Measurements from ENCODE around the gene SUN5. TPM values are rescaled to one million over a fixed set of nuclear protein-coding genes. Genes with fewer than 3 reads are reported as not detected.

SUN5 gene
- total RNA-seq, 1 experiment from 2014 or later, result not detected

DNA sequence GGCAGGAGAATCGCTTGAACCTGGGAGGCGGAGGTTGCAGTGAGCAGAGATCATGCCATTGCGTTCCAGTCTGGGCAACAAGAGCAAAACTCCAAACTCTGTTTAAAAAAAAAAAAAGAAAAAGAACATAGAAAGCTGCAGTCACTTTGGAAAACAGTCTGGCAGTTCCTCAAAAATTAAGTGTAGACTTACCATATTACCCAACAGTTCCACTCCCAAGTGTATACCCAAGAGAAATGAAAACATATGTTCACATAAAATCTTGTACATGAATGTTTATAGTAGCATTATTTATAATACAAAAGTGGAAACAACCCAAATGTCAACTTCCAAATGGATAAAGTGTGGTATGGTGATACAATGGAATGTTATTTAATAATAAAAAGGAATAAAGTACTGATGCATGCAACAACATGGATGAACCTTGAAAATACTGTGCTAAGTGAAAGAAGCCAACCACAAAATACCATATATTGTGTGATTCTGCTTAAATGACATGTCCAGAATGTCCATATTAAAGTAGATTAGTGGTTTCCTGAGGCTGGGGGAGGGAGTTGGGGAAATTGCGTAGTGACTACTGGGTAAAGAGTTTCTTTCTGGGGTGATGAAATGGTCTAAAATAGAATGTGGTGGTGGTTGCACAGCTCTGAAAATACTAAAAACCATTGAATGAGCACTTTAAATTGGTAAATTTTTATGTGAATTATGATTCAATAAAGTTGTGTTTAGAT lies 62.9 kb downstream of the SUN5 start:
- DNase-seq, result no peak
- Histone ChIP-seq H4K8ac (replicated peaks; ENCODE audit: insufficient read length, low read depth, low read length) (no peak overlapping the region), H3K4ac (ENCODE audit: low read depth, low read length) (no peak overlapping the region), H3K4me1 (ENCODE audit: insufficient read depth, low read length) (no peaks in the 10 kb centered on the region; the same call in 1 of the 2 replicates), H3K79me1 (ENCODE audit: insufficient read depth, low read depth, low read length, poor library complexity, severe bottlenecking) (no peaks in the 10 kb centered on the region), H2BK120ac (ENCODE audit: low read depth, low read length, poor library complexity, severe bottlenecking) (no peak overlapping the region), H3K14ac (ENCODE audit: insufficient read depth, low read length) (no peak overlapping the region), H4K20me1 (ENCODE audit: control insufficient read depth, insufficient read depth, insufficient read length) (no peaks in the 10 kb centered on the region), H2AFZ (ENCODE audit: low read length) (no peak overlapping the region), H2AK5ac (ENCODE audit: insufficient read length, low read length) (no peak overlapping the region), H3K27ac (ENCODE audit: insufficient read length, low read depth, low read length) (no peak overlapping the region), H4K5ac (ENCODE audit: insufficient read length, low read depth, low read length) (no peak overlapping the region), H3K23ac (ENCODE audit: insufficient read length, low read depth, low read length) (no peak overlapping the region), H3K9me3 (ENCODE audit: control insufficient read depth, low read depth, low read length) (no peaks in the 10 kb centered on the region), H3K18ac (ENCODE audit: insufficient read length, low read depth, low read length) (no peak overlapping the region), H3K56ac (ENCODE audit: insufficient read length, low read depth, low read length) (no peak overlapping the region), H2BK12ac (ENCODE audit: insufficient read length, low read depth, low read length) (no peak overlapping the region), H3T11ph (ENCODE audit: low read length) (no peak overlapping the region), H2BK15ac (ENCODE audit: low read depth, low read length) (no peak overlapping the region), H3K4me2 (ENCODE audit: insufficient read depth, insufficient read length, low read length) (no peak overlapping the region), H3K27me3 (ENCODE audit: insufficient read depth, low read length) (no peaks in the 10 kb centered on the region), H3K9ac (ENCODE audit: extremely low read depth, insufficient read length, low read length) (no peak overlapping the region), H3K79me2 (ENCODE audit: insufficient read depth, low read length) (no peaks in the 10 kb centered on the region), H2BK5ac (ENCODE audit: insufficient read length, low read length) (no peak overlapping the region), H2BK20ac (ENCODE audit: low read depth, low read length, poor library complexity, severe bottlenecking) (no peak overlapping the region), H4K91ac (ENCODE audit: insufficient read length, low read depth, low read length) (no peak overlapping the region), H3K23me2 (ENCODE audit: insufficient read length, low read depth, low read length, poor library complexity, severe bottlenecking) (no peaks in the 10 kb centered on the region)
- Mint-ChIP-seq H3K9me3 (no peaks in the 10 kb centered on the region; a peak in 1 of 5 replicates), H3K27ac (no peak overlapping the region), H3K36me3 (ENCODE audit: insufficient read depth in 1 of 3, low read depth in 3 of 3) (no peaks in the 10 kb centered on the region), H3K27me3 (ENCODE audit: low read depth) (peaks cover 64% of the 10 kb centered on the region), H3K4me3 (no peak overlapping the region), H3K4me1 (no peaks in the 10 kb centered on the region)
- no CpG with 5 or more reads among the region's 4 CpGs for WGBS (ENCODE audit: extremely low coverage, insufficient read length, low lambda C conversion rate)
- TF ChIP-seq, protein P1, sequence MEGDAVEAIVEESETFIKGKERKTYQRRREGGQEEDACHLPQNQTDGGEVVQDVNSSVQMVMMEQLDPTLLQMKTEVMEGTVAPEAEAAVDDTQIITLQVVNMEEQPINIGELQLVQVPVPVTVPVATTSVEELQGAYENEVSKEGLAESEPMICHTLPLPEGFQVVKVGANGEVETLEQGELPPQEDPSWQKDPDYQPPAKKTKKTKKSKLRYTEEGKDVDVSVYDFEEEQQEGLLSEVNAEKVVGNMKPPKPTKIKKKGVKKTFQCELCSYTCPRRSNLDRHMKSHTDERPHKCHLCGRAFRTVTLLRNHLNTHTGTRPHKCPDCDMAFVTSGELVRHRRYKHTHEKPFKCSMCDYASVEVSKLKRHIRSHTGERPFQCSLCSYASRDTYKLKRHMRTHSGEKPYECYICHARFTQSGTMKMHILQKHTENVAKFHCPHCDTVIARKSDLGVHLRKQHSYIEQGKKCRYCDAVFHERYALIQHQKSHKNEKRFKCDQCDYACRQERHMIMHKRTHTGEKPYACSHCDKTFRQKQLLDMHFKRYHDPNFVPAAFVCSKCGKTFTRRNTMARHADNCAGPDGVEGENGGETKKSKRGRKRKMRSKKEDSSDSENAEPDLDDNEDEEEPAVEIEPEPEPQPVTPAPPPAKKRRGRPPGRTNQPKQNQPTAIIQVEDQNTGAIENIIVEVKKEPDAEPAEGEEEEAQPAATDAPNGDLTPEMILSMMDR (conservative IDR thresholded peaks at IDR 0.05), result no peak
